GM12865 (cell line): ENCODE data around the gene KCTD17.

ENCODE experiments used
- DNase-seq: peaks from one replicate; pipeline ENCODE4 v3.0.0; 2010; ENCODE audit warnings: low read depth
- H3K4me3 ChIP-seq: 2 replicates; pipeline ENCODE4 v1.5.1; 2011; ENCODE audit warnings: mild to moderate bottlenecking, low read depth, low read length, control low read depth
- TF ChIP-seq, protein P1 (sequence below): IDR thresholded peaks from 2 replicates; pipeline ENCODE4 v1.5.1; 2011; ENCODE audit warnings: low read length, control low read depth, low read depth, inconsistent platforms; ENCODE audit not compliant: insufficient read depth; ENCODE audit errors: missing control alignments

KCTD17 gene

GRCh38 chr22:37072673-37073072 is 21.1 kb downstream of the KCTD17 start:
- no peak overlapping the region for H3K4me3 ChIP-seq
- DNase-seq, result no peak
- TF ChIP-seq, protein P1, sequence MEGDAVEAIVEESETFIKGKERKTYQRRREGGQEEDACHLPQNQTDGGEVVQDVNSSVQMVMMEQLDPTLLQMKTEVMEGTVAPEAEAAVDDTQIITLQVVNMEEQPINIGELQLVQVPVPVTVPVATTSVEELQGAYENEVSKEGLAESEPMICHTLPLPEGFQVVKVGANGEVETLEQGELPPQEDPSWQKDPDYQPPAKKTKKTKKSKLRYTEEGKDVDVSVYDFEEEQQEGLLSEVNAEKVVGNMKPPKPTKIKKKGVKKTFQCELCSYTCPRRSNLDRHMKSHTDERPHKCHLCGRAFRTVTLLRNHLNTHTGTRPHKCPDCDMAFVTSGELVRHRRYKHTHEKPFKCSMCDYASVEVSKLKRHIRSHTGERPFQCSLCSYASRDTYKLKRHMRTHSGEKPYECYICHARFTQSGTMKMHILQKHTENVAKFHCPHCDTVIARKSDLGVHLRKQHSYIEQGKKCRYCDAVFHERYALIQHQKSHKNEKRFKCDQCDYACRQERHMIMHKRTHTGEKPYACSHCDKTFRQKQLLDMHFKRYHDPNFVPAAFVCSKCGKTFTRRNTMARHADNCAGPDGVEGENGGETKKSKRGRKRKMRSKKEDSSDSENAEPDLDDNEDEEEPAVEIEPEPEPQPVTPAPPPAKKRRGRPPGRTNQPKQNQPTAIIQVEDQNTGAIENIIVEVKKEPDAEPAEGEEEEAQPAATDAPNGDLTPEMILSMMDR, result no peak

DNA sequence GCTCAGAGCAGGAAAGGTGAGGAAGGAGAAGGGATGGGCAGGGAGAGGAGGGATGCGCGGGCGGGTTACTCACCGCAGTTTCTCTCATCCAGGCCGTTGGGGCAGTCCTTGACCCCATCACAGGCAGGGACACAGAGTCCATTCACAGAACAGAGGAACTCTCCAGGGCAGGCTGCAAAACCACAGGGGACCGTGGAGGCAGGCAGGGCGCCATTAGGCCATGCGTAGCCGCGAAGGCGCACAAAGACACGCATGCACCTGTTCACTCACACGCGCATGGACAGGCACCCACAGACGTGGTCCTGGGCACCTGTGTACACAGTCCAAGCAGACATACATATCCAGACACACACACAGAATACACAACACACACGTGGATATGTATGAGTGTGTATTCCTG is 23.0 kb downstream of the KCTD17 start:
- H3K4me3 ChIP-seq, result no peak overlapping the region
- TF ChIP-seq, protein P1, result no peak
- no peak for DNase-seq

DNA sequence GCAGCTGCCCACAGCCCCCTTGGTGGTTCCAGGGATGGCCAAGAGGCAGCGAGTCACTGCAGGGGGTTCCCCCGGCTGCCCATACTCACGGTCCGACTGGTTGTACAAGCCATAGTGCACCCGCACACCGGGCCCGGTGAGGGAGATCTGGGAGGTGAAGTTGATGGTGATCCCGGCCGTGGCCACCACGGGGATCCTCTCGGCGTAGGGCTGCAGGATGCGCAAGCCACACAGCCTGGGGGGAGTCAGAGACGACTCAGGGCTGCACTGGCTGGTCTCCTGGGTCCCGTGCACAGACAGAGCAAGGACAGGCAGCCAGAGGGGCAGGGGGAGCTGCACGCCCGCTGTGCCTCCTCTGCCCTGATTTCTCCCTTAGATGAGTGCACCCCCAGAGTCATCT is 23.5 kb downstream of the KCTD17 start:
- no peak for DNase-seq
- TF ChIP-seq, protein P1, result no peak
- H3K4me3 ChIP-seq, result no peak overlapping the region

- no peak for DNase-seq
- TF ChIP-seq, protein P1, result no peak
- no peak overlapping the region for H3K4me3 ChIP-seq
Measured at GRCh38 chr22:37075822-37076433, 24.4 kb downstream of the KCTD17 start.

DNA sequence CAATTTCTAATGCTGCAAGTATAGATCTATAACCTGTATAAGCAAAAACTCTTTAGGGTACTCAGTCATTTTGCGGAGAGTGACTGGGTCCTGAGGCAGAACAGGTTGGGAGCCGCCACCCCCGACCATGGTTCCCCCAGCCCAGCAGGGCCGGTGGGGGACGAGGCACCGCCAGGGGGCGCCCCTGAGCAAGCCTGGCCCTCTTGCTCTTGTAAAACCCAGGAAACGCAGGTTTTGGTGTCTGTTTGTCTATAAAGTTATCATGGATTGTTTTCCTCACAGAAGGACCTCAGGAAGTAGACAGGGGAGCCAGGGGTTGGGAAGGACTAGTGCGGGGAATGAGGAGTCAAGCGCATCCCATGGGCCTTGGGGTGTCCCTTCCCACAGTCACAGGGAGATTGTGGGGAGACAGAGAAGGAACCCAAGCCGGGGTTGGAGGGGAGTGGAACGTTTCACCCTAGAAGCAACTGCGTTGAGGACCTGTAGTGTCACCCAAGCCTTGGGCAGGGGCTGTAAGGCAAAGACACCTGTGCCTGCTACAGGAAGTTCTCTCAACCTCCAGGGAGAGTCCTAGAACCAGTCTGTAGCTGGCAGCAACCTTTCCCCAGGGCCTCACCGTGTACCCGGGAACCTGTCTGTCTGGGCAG is 26.4 kb downstream of the KCTD17 start:
- peak; percentile 78 for DNase-seq
- TF ChIP-seq, protein P1, result peak; percentile 99
- no peak overlapping the region for H3K4me3 ChIP-seq

GRCh38 chr22:37079158-37079557 is 27.6 kb downstream of the KCTD17 start:
- no peak for DNase-seq
- TF ChIP-seq, protein P1, result no peak

More at GRCh38 chr22:37079158-37079557, 27.6 kb downstream of the KCTD17 start:
- no peak overlapping the region for H3K4me3 ChIP-seq
